ENCODE results near the gene CLTCL1. TPM values are rescaled to one million over a fixed set of nuclear protein-coding genes. Genes with fewer than 3 reads are reported as not detected.

CLTCL1 gene
- total and polyA plus RNA-seq, 9 of the 15 experiments (the other 6 are each of a cell fraction or from before 2014, with no cell fraction given): 1.1 to 11.7 (median 5.0) TPM

GRCh38 chr22:19260804-19261203 lies 30.7 kb downstream of the CLTCL1 start:
- no peak overlapping the region for H3K4me2 ChIP-seq (ENCODE audit: insufficient read depth, low read length)
- ATAC-seq (no peak), FAIRE-seq (no peak), DNase-seq (ENCODE audit: extremely low read depth in 1 of 4, low spot score in 3 of 4) (no peak)
- ChIA-PET CTCF (ENCODE audit: low intra/inter-chr PET ratio) (no interaction called here), POLR2A (interaction anchor here (0.6 to 1.5 kb wide), 11 partner anchors 10 to 144 kb away, joined by 3 to 8 read pairs (median 4); no protein-coding TSS in a partner anchor)
- TF ChIP-seq GTF2A2 (tag; IDR thresholded peaks at IDR 0.05) (no peak), E2F6 (IDR thresholded peaks at IDR 0.05; ENCODE audit: borderline replicate concordance in 1 of 2, extremely low read depth in 1 of 2, insufficient read depth in 1 of 2, insufficient read length in 1 of 2, low read depth in 1 of 2, low read length in 1 of 2, poor library complexity in 1 of 2, severe bottlenecking in 1 of 2) (no peak), EWSR1 (IDR thresholded peaks at IDR 0.05; ENCODE audit: borderline replicate concordance, low read depth, partially characterized antibody) (no peak), AFF4 (CRISPR knock-in tag; IDR thresholded peaks at IDR 0.05) (0 out of 2 replicates have a peak, but pooled peaks have one; percentile 32), SAFB2 (IDR thresholded peaks at IDR 0.05; ENCODE audit: borderline replicate concordance, low read depth, low read length, severe bottlenecking) (no peak)
- 50% methylated on average over 6 of the region's 6 CpGs for WGBS (ENCODE audit: insufficient coverage, low coverage, missing lambda C conversion rate)
- no peak overlapping the region for H3K4me3 ChIP-seq
- no peaks in the 10 kb centered on the region for H3K36me3 ChIP-seq (ENCODE audit: control insufficient read depth, insufficient read depth, low read length)
- intact Hi-C loops (cut with micrococcal nuclease): no loop called here
- no peak overlapping the region for H3K9ac ChIP-seq (ENCODE audit: insufficient read depth in 1 of 2, low read depth in 2 of 2, low read length in 2 of 2)
- H4K20me1 ChIP-seq (replicated peaks; ENCODE audit: control insufficient read depth, insufficient read depth, low read length): no peaks in the 10 kb centered on the region
- no peaks in the 10 kb centered on the region for H3K79me2 ChIP-seq (ENCODE audit: control insufficient read depth, insufficient read depth, low read length)
- H3K9me3 ChIP-seq (replicated peaks; ENCODE audit: control insufficient read depth, insufficient read depth, low read depth, low read length): peaks cover 6% of the 10 kb centered on the region
- peaks cover 0 to 9% of the 10 kb centered on the region in 2 experiments; a peak in 1 of 5 replicates for H3K4me1 ChIP-seq (replicated peaks in 1 of 2; ENCODE audit: control insufficient read depth in 2 of 2, insufficient read depth in 2 of 2, low read length in 2 of 2)
- in situ Hi-C loops (cut with MboI): no loop called here
- no peaks in the 10 kb centered on the region for H3K9me1 ChIP-seq (ENCODE audit: control insufficient read depth, insufficient read depth, low read length)
- H3K27me3 ChIP-seq (ENCODE audit: control insufficient read depth in 2 of 2, insufficient read depth in 2 of 2, low read length in 2 of 2): no peaks in the 10 kb centered on the region
- H2AFZ ChIP-seq (ENCODE audit: low read depth, low read length): no peak overlapping the region
- no peak overlapping the region for H3K27ac ChIP-seq (ENCODE audit: extremely low read depth, low read depth, low read length)
- BruUV-seq (replicated peaks): no TSS peak
